HL-60 (cell line): Measurements from ENCODE around the gene XXYLT1.

Source experiments
- DNase-seq, 2 experiments: peaks; one replicate each; pipeline ENCODE4 v3.0.0-alpha.2; 2010 to 2020; ENCODE audit warnings: low read depth in 1 of 2, low spot score in 1 of 2
- H3K27ac ChIP-seq: fragments of 250-450 bp; sonication (Bioruptor Pico); replicated peaks from 2 replicates; pipeline ENCODE4 v1.5.1; 2020; ENCODE audit warnings: mild to moderate bottlenecking, moderate library complexity
- H3K27me3 ChIP-seq: fragments of 250-450 bp; sonication (Bioruptor Pico); 2 replicates; pipeline ENCODE4 v1.5.1; 2021; ENCODE audit warnings: mild to moderate bottlenecking, moderate library complexity; ENCODE audit not compliant: insufficient read depth, poor library complexity, severe bottlenecking
- H3K4me3 ChIP-seq: replicated peaks from 2 replicates; pipeline ENCODE4 v1.5.1; 2011; ENCODE audit warnings: mild to moderate bottlenecking, control low read depth, low read length; ENCODE audit not compliant: insufficient read depth
- CTCF ChIP-seq: IDR thresholded peaks from one replicate; pipeline ENCODE4 v1.5.1; 2011; ENCODE audit warnings: low read length, control low read depth, inconsistent platforms; ENCODE audit not compliant: insufficient read depth
- GABPA ChIP-seq: IDR thresholded peaks from 2 replicates; pipeline ENCODE4 v1.6.1; 2012; ENCODE audit warnings: low read depth
- POLR2AphosphoS5 ChIP-seq: IDR thresholded peaks from 2 replicates; pipeline ENCODE4 v1.6.1; 2012; ENCODE audit warnings: low read depth
- SPI1 ChIP-seq: IDR thresholded peaks from 2 replicates; pipeline ENCODE4 v1.6.1; 2012; ENCODE audit warnings: low read depth, mild to moderate bottlenecking, borderline replicate concordance
- TF ChIP-seq, protein P1 (sequence below): IDR thresholded peaks from 2 replicates; pipeline ENCODE4 v1.6.1; 2012; ENCODE audit warnings: low read depth; ENCODE audit not compliant: insufficient replicate concordance

Gene XXYLT1

GRCh38 chr3:195041871-195042742, 228.9 kb downstream of the XXYLT1 start:
- H3K27ac ChIP-seq: no peak overlapping the region
- no peaks in the 10 kb centered on the region for H3K27me3 ChIP-seq
- H3K4me3 ChIP-seq: no peak overlapping the region
- TF ChIP-seq SPI1 (no peak), POLR2AphosphoS5 (no peak), CTCF (no peak), GABPA (no peak)
- TF ChIP-seq, protein P1, sequence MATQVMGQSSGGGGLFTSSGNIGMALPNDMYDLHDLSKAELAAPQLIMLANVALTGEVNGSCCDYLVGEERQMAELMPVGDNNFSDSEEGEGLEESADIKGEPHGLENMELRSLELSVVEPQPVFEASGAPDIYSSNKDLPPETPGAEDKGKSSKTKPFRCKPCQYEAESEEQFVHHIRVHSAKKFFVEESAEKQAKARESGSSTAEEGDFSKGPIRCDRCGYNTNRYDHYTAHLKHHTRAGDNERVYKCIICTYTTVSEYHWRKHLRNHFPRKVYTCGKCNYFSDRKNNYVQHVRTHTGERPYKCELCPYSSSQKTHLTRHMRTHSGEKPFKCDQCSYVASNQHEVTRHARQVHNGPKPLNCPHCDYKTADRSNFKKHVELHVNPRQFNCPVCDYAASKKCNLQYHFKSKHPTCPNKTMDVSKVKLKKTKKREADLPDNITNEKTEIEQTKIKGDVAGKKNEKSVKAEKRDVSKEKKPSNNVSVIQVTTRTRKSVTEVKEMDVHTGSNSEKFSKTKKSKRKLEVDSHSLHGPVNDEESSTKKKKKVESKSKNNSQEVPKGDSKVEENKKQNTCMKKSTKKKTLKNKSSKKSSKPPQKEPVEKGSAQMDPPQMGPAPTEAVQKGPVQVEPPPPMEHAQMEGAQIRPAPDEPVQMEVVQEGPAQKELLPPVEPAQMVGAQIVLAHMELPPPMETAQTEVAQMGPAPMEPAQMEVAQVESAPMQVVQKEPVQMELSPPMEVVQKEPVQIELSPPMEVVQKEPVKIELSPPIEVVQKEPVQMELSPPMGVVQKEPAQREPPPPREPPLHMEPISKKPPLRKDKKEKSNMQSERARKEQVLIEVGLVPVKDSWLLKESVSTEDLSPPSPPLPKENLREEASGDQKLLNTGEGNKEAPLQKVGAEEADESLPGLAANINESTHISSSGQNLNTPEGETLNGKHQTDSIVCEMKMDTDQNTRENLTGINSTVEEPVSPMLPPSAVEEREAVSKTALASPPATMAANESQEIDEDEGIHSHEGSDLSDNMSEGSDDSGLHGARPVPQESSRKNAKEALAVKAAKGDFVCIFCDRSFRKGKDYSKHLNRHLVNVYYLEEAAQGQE: no peak
- DNase-seq: peak in 1 of 2 experiments; percentile 41

- TF ChIP-seq, protein P1: no peak
- TF ChIP-seq POLR2AphosphoS5: no peak
- TF ChIP-seq CTCF: no peak
- no peak for TF ChIP-seq GABPA
- no peak for TF ChIP-seq SPI1
- H3K27me3 ChIP-seq: no peaks in the 10 kb centered on the region
- peak overlapping the region; percentile 69 for H3K27ac ChIP-seq
- H3K4me3 ChIP-seq: no peak overlapping the region
- no peak for DNase-seq
These were observed 230.0 kb downstream of the XXYLT1 start for GRCh38 chr3:195040773-195041520.

- Histone ChIP-seq H3K4me3 (no peak overlapping the region), H3K27ac (peak overlapping the region; percentile 69), H3K27me3 (no peaks in the 10 kb centered on the region)
- TF ChIP-seq POLR2AphosphoS5 (peak; percentile 76), SPI1 (peak; percentile 96), GABPA (no peak; the same call in 1 of the 2 replicates), CTCF (no peak)
- TF ChIP-seq, protein P1: no peak
- DNase-seq: peak; percentile 62 to 90
These were observed 230.9 kb downstream of the XXYLT1 start for GRCh38 chr3:195040094-195040493.
